DOHH2 (cell line): ENCODE measurements around the gene NBEA.

ENCODE experiments used
- CTCF ChIP-seq: fragments of 200-600 bp; sonication (generic); IDR thresholded peaks from one replicate; pipeline ENCODE4 v1.5.1; 2014; ENCODE audit warnings: antibody characterized with exemption, mild to moderate bottlenecking, low read depth, low read length; ENCODE audit not compliant: poor library complexity, severe bottlenecking
- EZH2phosphoT487 ChIP-seq: fragments of 200-600 bp; sonication (generic); IDR thresholded peaks from 2 replicates; pipeline ENCODE4 v1.6.1; 2017; ENCODE audit warnings: borderline replicate concordance, mild to moderate bottlenecking, antibody characterized with exemption, low read length, moderate library complexity, mixed read lengths

- no peak for TF ChIP-seq CTCF
- no peak for TF ChIP-seq EZH2phosphoT487
These were observed 582.1 kb downstream of the NBEA start for GRCh38 chr13:35524171-35524570.
